ENCODE measurements around the gene C17orf67. TPM values are rescaled to one million over a fixed set of nuclear protein-coding genes. Genes with fewer than 3 reads are reported as not detected.
A peak's percentile ranks its signal among the peaks of the same experiment; 100 is the strongest.

The C17orf67 gene
- total RNA-seq, 1 experiment from 2014 or later = 1.0 TPM

DNA sequence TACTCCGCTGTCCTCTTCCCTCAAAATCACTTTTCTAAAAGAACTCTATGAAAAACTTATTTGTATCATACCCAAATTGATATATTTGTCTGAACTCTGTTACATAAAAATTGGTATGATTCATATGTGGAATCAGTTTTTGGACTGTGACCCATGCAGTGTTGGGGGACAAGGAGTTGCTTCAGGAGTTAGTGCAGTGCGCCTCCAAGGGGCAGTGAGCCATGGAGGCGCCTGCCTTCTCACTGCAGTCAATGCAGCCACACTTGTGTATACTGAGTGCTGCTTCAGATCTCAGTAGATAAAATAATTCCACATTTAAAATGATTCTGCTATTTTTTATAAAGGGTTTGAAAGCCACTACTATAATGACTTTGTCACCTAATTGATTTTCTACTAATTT is 32.8 kb upstream of the C17orf67 start:
- WGBS (ENCODE audit: extremely low coverage, insufficient read length, low lambda C conversion rate) = no CpG with 5 or more reads among the region's 3 CpGs
- no peak overlapping the region for H3K23ac ChIP-seq (ENCODE audit: insufficient read length, low read depth, low read length)
- no peak overlapping the region for H3K9ac ChIP-seq (ENCODE audit: extremely low read depth, insufficient read length, low read length)
- H3K4ac ChIP-seq (ENCODE audit: low read depth, low read length) = no peak overlapping the region
- H3K23me2 ChIP-seq (ENCODE audit: insufficient read length, low read depth, low read length, poor library complexity, severe bottlenecking) = no peaks in the 10 kb centered on the region
- H3K4me3 Mint-ChIP-seq = no peak overlapping the region
- H4K5ac ChIP-seq (ENCODE audit: insufficient read length, low read depth, low read length) = no peak overlapping the region
- no peak overlapping the region for H4K91ac ChIP-seq (ENCODE audit: insufficient read length, low read depth, low read length)
- H3K36me3 Mint-ChIP-seq (ENCODE audit: insufficient read depth in 1 of 3, low read depth in 3 of 3) = peaks cover 0 to 5% (median 5%) of the 10 kb centered on the region in 3 experiments; a peak in 5 of 7 replicates
- no peaks in the 10 kb centered on the region for H3K9me3 ChIP-seq (ENCODE audit: control insufficient read depth, low read depth, low read length)
- no peak overlapping the region for H3K14ac ChIP-seq (ENCODE audit: insufficient read depth, low read length)
- no peak overlapping the region for H2BK20ac ChIP-seq (ENCODE audit: low read depth, low read length, poor library complexity, severe bottlenecking)
- no peak overlapping the region for H2AK5ac ChIP-seq (ENCODE audit: insufficient read length, low read length)
- TF ChIP-seq, protein P1, sequence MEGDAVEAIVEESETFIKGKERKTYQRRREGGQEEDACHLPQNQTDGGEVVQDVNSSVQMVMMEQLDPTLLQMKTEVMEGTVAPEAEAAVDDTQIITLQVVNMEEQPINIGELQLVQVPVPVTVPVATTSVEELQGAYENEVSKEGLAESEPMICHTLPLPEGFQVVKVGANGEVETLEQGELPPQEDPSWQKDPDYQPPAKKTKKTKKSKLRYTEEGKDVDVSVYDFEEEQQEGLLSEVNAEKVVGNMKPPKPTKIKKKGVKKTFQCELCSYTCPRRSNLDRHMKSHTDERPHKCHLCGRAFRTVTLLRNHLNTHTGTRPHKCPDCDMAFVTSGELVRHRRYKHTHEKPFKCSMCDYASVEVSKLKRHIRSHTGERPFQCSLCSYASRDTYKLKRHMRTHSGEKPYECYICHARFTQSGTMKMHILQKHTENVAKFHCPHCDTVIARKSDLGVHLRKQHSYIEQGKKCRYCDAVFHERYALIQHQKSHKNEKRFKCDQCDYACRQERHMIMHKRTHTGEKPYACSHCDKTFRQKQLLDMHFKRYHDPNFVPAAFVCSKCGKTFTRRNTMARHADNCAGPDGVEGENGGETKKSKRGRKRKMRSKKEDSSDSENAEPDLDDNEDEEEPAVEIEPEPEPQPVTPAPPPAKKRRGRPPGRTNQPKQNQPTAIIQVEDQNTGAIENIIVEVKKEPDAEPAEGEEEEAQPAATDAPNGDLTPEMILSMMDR (conservative IDR thresholded peaks at IDR 0.05) = peak; percentile 50
- no peaks in the 10 kb centered on the region for H3K27me3 Mint-ChIP-seq (ENCODE audit: low read depth)
- no peaks in the 10 kb centered on the region for H3K9me3 Mint-ChIP-seq
- no peak overlapping the region for H3K4me2 ChIP-seq (ENCODE audit: insufficient read depth, insufficient read length, low read length)
- H3K79me1 ChIP-seq (ENCODE audit: insufficient read depth, low read depth, low read length, poor library complexity, severe bottlenecking) = no peaks in the 10 kb centered on the region
- H2BK12ac ChIP-seq (ENCODE audit: insufficient read length, low read depth, low read length) = no peak overlapping the region
- no peak overlapping the region for H3K27ac Mint-ChIP-seq
- no peaks in the 10 kb centered on the region for H3K4me1 ChIP-seq (ENCODE audit: insufficient read depth, low read length)
- no peak overlapping the region for H2AFZ ChIP-seq (ENCODE audit: low read length)
- H3K27me3 ChIP-seq (ENCODE audit: insufficient read depth, low read length) = no peaks in the 10 kb centered on the region
- H3K18ac ChIP-seq (ENCODE audit: insufficient read length, low read depth, low read length) = no peak overlapping the region
- no peak for DNase-seq
- no peak overlapping the region for H3T11ph ChIP-seq (ENCODE audit: low read length)
- H3K79me2 ChIP-seq (ENCODE audit: insufficient read depth, low read length) = no peaks in the 10 kb centered on the region
- no peak overlapping the region for H3K27ac ChIP-seq (ENCODE audit: insufficient read length, low read depth, low read length)
- no peaks in the 10 kb centered on the region for H3K4me1 Mint-ChIP-seq
- H4K20me1 ChIP-seq (ENCODE audit: control insufficient read depth, insufficient read depth, insufficient read length) = no peaks in the 10 kb centered on the region
- no peak overlapping the region for H2BK15ac ChIP-seq (ENCODE audit: low read depth, low read length)
- no peak overlapping the region for H3K56ac ChIP-seq (ENCODE audit: insufficient read length, low read depth, low read length)
- H4K8ac ChIP-seq (replicated peaks; ENCODE audit: insufficient read length, low read depth, low read length) = no peak overlapping the region
- H2BK120ac ChIP-seq (ENCODE audit: low read depth, low read length, poor library complexity, severe bottlenecking) = no peak overlapping the region
- no peak overlapping the region for H2BK5ac ChIP-seq (ENCODE audit: insufficient read length, low read length)

Measured in H9 (cell line).